SH-SY5Y (cell line): ENCODE measurements around the gene PAK4.

ENCODE experiments used
- GATA2 ChIP-seq: IDR thresholded peaks from 2 replicates; pipeline ENCODE4 v1.6.1; 2011; ENCODE audit warnings: mild to moderate bottlenecking, low read depth, low read length
- GATA3 ChIP-seq: IDR thresholded peaks from 2 replicates; pipeline ENCODE4 v1.6.1; 2011; ENCODE audit warnings: low read depth, mild to moderate bottlenecking, low read length, moderate library complexity

DNA sequence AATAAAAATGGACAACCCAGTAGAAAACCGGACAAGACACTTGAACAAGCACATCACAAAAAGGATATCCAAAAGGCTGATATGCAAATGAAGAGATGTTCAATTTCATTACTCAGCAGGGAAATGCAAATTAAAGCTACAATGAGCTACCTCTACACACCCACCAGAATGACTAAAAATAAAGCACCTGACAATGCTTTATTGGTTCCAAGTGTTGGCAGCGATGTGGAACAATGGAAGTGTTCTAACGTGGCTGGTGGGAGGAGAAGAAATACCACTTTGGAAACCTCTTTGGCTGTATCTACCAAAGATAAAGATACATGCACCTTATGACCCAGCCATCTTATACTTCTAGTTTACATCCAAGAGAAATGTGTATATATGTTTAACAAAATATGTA is 45.2 kb upstream of the PAK4 start:
- no peak for TF ChIP-seq GATA2
- no peak for TF ChIP-seq GATA3
